ENCODE measurements around the gene LPIN1. TPM values are rescaled to one million over a fixed set of nuclear protein-coding genes. Genes with fewer than 3 reads are reported as not detected.

The LPIN1 gene
- total and polyA plus RNA-seq, 2 of the 13 experiments (the other 11 are each of a cell fraction or from before 2014, with no cell fraction given) = 9.7 to 19.4 TPM

DNA sequence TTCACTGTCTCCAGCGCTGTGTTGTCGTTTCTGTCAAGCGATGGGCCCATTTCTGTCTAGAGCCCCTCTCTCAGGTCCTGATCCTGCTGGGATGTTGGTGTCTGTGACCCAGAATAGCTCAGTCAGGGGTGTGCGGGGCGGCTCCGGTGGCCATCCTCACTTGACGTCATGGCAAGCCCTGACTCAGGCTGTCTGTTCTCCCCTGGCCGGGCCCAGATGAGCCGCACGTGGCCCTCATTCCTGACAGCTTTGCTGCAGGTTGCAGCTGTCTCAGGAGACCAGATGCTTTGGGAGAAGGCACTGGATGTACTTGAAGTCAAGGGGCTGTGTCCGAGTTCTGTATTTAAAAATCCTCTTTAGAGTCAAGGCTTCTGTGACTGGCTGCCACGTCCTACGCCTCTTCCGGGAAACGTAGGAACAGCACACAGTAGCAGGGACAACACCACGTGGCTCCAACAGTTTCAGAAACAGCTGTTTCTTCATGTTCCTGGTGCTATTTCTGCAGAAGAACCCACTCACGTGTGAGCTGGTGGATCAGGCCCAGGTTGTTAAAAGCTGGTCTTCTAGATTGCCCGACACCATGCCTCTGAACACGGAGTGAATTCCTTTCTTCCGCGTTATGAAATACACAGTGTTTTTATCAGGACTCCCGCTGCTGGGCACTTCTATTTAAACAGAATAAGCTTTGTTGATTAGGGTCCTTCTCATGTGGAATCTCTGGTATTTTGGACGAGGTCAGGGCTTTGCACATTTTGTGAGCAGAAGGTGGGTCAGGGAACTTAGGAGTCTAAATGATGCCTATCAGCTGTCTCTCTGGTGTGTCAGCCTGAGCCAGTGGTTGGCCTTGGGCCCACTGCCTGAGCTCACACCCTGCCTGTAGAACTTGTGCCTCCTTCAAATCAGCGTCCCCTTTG is 48.2 kb upstream of the LPIN1 start (continued):
- no peak for TF ChIP-seq NR2F6 (IDR thresholded peaks at IDR 0.05)
- TF ChIP-seq NR2F6 (CRISPR knock-in tag; IDR thresholded peaks at IDR 0.05) = no peak; the same call in 1 of the 2 replicates
- no peak for TF ChIP-seq MAFF (IDR thresholded peaks at IDR 0.05; ENCODE audit: low read depth, low read length)
- no peak for TF ChIP-seq ZNF557 (CRISPR knock-in tag; IDR thresholded peaks at IDR 0.05)
- TF ChIP-seq NPAS2 (CRISPR knock-in tag; IDR thresholded peaks at IDR 0.05; ENCODE audit: borderline replicate concordance) = no peak
- TF ChIP-seq PHF20 (CRISPR knock-in tag; IDR thresholded peaks at IDR 0.05) = no peak
- 0 out of 2 replicates have a peak, but pooled peaks have one; percentile 40 for TF ChIP-seq ZNF879 (CRISPR knock-in tag; IDR thresholded peaks at IDR 0.05)
- no peak for TF ChIP-seq ZNF501 (CRISPR knock-in tag; IDR thresholded peaks at IDR 0.05)
- no peak for TF ChIP-seq REL (CRISPR knock-in tag; conservative IDR thresholded peaks at IDR 0.05)
- TF ChIP-seq PPARG (CRISPR knock-in tag; conservative IDR thresholded peaks at IDR 0.05) = no peak
- peak; percentile 68 for TF ChIP-seq TEAD3 (CRISPR knock-in tag; optimal IDR thresholded peaks at IDR 0.05; ENCODE audit: borderline replicate concordance)
- TF ChIP-seq MIXL1 (CRISPR knock-in tag; IDR thresholded peaks at IDR 0.05) = no peak
- TF ChIP-seq ARHGAP35 (CRISPR knock-in tag; IDR thresholded peaks at IDR 0.05; ENCODE audit: borderline replicate concordance) = no peak
- TF ChIP-seq, protein P1, sequence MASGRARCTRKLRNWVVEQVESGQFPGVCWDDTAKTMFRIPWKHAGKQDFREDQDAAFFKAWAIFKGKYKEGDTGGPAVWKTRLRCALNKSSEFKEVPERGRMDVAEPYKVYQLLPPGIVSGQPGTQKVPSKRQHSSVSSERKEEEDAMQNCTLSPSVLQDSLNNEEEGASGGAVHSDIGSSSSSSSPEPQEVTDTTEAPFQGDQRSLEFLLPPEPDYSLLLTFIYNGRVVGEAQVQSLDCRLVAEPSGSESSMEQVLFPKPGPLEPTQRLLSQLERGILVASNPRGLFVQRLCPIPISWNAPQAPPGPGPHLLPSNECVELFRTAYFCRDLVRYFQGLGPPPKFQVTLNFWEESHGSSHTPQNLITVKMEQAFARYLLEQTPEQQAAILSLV (CRISPR knock-in tag; IDR thresholded peaks at IDR 0.05; ENCODE audit: borderline replicate concordance) = 0 out of 2 replicates have a peak, but pooled peaks have one; percentile 48
- no peak for TF ChIP-seq CREM (IDR thresholded peaks at IDR 0.05)
- TF ChIP-seq CREM (CRISPR knock-in tag; IDR thresholded peaks at IDR 0.05) = no peak; the same call in 1 of the 2 replicates
- TF ChIP-seq PCBP2 (optimal IDR thresholded peaks at IDR 0.05; ENCODE audit: low read depth, low read length, poor library complexity, severe bottlenecking) = no peak
- no peak for TF ChIP-seq HNF4G (IDR thresholded peaks at IDR 0.05; ENCODE audit: borderline replicate concordance, low read depth, low read length)
- no peak for TF ChIP-seq HNF4G (CRISPR knock-in tag; IDR thresholded peaks at IDR 0.05; ENCODE audit: borderline replicate concordance, low read depth)
- no peak for TF ChIP-seq SSRP1 (CRISPR knock-in tag; IDR thresholded peaks at IDR 0.05)
- peak; percentile 82 for TF ChIP-seq SAP130 (CRISPR knock-in tag; IDR thresholded peaks at IDR 0.05; ENCODE audit: low read depth)
- TF ChIP-seq GABPB1 (CRISPR knock-in tag; IDR thresholded peaks at IDR 0.05) = peak; percentile 53
- no peak for TF ChIP-seq ZNF326 (CRISPR knock-in tag; IDR thresholded peaks at IDR 0.05; ENCODE audit: borderline replicate concordance)
- no peak for TF ChIP-seq TBX3 (IDR thresholded peaks at IDR 0.05; ENCODE audit: borderline replicate concordance)
- no peak for TF ChIP-seq ZNF737 (CRISPR knock-in tag; IDR thresholded peaks at IDR 0.05; ENCODE audit: borderline replicate concordance)
- TF ChIP-seq GATAD2A (CRISPR knock-in tag; IDR thresholded peaks at IDR 0.05) = no peak; the same call in 1 of the 2 replicates
- TF ChIP-seq, protein P2, sequence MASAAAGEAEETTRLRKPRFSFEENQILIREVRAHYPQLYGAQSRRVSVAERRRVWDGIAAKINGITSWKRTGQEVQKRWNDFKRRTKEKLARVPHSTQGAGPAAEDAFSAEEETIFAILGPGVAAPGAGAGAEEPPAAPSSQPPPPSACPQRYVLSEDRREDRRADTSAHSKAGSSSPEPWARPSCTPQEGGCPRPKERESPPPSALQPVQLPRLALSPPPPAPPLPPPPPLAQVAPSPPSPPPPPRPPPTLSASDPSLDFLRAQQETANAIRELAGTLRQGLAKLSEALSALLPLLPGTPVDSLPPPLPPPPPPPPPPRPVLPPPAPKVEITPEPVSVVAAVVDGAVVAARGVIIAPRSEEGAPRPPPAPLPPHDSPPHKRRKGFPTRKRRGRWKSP (CRISPR knock-in tag; IDR thresholded peaks at IDR 0.05) = peak; percentile 67; the same call in 1 of the 2 replicates
- TF ChIP-seq FOXK1 (CRISPR knock-in tag; IDR thresholded peaks at IDR 0.05; ENCODE audit: borderline replicate concordance, low read depth) = no peak
- TF ChIP-seq ZSCAN30 (CRISPR knock-in tag; IDR thresholded peaks at IDR 0.05) = no peak
- no peak for TF ChIP-seq SMAD1 (CRISPR knock-in tag; IDR thresholded peaks at IDR 0.05; ENCODE audit: borderline replicate concordance, low read depth)
